GM18498 (cell line): ENCODE measurements around the gene CYP2A6.
A peak's percentile ranks its signal among the peaks of the same experiment; 100 is the strongest.

Source experiments
- ATAC-seq: cut with Tn5 transposase; IDR thresholded peaks from one replicate; pipeline ENCODE4 v1.9.1; 2021; ENCODE audit warnings: mild to moderate bottlenecking, moderate library complexity; ENCODE audit not compliant: unreplicated experiment

The CYP2A6 gene

DNA sequence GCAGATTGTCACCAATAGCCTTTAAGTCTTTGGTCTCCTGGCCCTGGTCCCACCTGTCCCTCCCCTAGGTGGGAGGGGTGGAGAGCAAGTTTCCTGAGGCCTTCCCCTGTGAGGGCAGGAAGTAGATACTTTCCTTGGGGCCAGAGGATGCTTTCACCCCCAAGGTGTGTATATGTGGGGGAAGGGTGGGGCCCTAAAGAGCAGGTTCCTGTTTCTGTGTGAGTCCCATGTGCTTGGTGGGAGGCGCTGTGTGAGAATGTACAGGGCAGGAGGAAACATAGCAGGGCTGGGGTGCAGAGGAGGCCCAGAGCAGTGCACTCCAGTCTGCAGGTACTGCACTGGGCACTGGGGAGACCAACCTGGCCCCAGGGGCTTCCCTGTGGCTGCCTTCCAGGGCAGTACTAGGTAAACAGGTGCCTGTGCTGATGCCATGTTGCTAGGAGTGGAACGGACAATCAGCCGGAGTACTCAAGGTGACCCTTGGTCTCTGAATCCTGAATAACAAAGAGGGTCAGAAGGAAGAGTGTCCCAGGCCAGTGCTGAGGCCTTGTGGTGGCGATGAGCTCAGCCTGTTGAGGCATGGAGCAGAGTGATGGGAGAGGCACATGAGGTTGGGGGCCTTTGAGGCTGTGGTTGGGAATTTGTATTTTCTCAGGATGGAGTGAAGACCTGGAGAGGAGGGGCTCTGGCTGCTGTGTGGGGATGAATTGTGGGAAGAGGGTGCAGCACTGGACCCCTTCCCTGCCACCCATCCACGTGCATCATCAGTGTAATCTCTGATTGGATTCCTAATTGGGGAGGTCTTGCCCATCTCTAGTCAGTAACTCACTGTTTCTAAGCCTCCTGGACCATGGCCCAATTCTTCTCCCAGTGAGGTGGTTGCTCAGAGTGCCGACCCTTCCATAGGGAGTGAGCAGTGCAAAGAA is 46.1 kb downstream of the CYP2A6 start:
- ATAC-seq: no peak

DNA sequence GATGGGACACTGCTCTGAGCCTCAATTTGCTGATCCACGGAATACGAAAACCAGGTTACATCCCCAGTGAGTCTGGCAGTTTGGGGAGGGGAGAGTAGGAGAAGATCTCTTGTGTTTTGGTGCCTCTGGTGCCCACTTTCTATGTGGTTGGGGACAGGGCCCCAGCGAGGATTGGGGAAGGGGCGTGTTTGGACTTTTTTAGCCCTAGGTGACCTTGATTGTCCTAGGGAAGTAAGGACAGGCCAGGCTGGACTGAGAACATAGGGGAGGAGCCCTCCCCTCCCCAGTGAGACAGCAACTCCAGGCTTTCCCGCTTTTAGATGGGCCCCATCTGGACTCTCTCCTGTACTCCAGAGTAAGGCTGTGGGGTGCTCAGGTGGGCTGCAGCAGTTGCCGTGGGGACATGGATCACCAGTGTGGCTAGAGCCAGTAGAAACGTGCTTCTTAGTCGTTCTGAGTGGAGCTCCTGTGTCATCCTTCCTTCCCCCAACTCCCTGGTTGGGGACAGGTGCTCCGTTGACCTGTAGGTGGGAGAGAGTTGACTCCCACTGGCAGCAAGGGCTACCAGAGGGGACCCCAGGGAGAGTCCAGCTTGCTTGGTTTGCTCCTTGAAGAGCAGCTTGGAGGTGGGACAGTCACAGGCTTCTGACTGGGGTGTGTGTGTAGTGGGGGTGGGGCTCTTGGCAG is 46.9 kb downstream of the CYP2A6 start:
- no peak for ATAC-seq

GRCh38 chr19:40802300-40803169 is 47.7 kb downstream of the CYP2A6 start:
- no peak for ATAC-seq

DNA sequence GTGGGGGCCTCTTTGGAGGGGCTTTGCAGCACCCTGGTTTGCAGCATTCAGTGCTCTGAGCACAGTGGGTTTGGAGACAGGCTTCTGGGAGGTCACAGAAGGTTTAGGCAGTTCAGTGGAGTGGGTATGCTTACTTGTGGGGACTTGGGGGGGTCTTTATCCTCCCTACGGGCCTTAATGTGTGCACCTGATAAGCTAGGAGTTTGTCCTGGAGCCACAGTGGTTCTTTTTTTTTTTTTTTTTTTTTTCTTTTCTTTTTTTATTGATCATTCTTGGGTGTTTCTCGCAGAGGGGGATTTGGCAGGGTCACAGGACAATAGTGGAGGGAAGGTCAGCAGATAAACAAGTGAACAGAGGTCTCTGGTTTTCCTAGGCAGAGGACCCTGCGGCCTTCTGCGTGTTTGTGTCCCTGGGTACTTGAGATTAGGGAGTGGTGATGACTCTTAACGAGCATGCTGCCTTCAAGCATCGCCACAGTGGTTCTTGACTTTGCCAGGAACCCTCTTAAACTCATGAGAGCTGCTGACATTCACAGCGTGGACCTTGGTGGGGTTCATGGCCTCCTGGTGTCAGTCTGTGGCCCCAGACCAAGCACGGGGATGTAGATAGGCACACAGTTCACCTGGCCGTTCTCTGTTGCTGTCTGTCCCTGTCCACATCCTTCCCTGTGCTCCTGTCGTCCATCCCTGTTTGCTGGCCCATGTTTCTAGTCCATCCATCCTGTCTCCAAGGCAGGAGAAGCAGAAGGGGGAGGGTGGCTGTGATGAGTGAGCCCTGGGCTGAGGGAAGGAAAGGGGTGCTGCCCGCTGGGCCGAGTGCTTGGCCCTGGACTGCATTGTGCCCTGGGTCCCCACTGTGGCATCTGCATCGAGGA is 48.6 kb downstream of the CYP2A6 start:
- no peak for ATAC-seq

- no peak for ATAC-seq
Observed at GRCh38 chr19:40800997-40801377, 49.3 kb downstream of the CYP2A6 start.

- ATAC-seq: no peak
Observed at GRCh38 chr19:40800339-40800996, 49.8 kb downstream of the CYP2A6 start.

- ATAC-seq: no peak
Observed at GRCh38 chr19:40799558-40800338, 50.5 kb downstream of the CYP2A6 start.

DNA sequence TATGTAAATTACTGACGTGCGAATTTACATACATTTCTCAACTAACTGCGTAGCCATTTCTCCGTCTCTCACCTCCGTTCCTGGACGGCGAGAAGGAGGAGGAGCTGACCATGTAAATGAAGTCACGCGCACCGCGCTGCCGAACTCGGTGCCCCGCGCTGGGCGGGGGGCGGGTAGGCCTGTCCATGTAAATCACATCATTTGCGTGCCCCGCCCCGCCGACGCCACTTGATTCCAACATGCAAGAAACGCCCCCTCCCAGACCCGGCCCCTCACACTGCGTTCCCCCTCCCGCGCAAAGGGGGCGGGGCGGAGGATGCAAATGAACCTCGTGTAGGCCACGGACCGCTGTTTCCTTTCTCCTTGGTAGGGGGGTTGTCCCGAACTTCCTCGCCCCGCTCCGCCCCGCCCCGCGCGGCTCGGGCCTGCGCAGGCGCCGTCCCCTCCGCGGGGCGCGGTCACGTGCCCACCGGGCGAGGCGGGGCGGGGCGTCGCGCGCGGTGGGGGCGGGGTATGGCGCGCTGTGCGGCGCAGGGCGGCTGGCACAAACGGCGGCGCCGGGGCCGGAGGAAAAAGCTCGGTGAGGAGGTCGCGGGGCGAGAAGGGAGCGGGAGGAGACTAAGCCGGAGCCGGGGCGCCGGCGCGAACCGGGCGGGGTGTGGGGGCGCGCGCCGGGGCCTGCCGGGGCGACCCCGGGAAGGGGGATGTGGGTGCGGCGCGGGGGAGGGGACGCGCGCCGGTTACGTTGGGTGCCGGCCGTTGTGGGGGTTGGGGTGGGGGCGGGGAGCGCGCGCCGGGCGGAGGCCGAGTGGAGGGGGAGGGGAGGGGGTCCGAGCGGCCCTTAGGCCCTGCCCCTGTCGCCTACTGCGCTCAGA is 51.3 kb downstream of the CYP2A6 start, which contains the start of gene EGLN2:
Gene EGLN2 (plus strand): TSS at position 509 of the 875 bp plus-strand sequence. CDS start 1,382 bp downstream, outside the sequence.
- ATAC-seq: peak; percentile 79

DNA sequence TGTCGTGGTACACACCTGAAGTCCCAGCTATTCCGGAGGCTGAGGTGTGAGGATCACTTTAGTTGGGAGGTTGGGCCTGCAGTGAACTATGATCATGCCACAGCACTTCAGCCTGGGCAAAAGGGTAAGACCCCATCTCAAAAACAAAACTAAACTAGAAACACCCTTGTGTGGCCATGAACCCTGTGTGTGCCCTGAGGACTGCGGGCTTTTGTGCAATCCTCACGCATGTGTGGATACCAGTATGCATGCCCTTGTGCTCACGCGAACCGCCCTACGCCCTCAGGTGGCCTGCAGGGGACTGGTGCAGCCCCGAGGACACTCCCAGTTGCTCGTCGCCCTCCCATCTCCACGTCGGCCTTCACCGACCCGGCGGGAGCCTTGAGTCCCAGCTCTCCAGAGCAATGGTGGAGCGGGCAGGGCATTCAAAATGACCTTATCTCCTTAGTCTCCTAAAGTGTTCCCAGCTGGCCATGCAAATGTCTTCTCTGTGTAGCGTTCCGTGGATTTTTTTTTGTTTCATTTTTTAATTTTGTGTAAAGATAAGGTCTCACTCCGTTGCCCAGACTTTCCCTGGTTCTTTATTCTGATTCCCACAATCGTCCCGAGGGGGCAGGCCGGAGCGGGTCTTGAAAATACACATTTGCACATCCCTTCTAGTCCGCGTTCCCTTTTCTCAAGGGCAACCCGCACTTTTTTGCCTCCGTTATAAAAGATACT is 52.1 kb downstream of the CYP2A6 start:
- ATAC-seq: peak; percentile 32

DNA sequence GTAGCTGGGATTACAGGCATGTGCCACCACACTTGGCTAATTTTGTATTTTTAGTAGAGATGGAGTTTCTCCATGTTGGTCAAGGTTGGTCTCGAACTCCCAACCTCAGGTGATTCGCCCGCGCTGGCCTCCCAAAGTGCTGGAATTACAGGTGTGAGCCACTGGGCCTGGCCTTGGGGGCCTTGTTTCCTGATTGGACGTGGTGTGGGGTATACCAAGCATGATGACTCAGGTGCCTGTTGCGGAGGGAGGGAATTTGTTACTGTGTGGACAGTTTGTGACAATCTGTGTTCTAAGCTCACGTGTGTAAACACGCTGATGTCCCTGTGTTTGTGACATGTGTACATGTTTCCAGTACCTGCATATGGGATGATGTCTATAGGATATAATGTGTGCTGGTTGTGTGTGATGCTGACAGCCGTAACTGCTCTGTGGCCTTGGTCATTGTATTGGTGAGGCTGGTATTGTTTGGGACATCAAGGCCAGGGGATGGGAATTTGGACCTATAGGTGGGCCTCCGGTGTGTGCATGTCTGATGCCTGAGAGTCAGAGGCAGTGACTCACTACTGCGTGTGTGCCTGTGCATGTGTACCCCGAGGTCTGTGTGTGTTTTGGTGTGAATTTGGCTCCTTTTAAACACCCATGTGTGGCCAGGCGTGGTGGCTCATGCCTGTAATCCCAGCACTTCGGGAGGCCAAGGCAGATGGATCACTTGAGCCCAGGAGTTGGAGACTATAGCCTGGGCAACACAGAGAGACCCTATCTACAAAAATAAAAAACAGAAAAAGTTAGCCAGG is 52.9 kb downstream of the CYP2A6 start:
- ATAC-seq: no peak
